Neural cell (in vitro differentiated cells): ENCODE data around the gene RIN3. TPM values are rescaled to one million over a fixed set of nuclear protein-coding genes. Genes with fewer than 3 reads are reported as not detected.

Experiments used
- H2AFZ ChIP-seq: fragments of 200-600, 300-800 bp; sonication (generic), shearing (Covaris generic); 2 replicates; pipeline ENCODE4 v1.6.0; 2014; ENCODE audit warnings: low read depth, mild to moderate bottlenecking, antibody characterized with exemption, low read length, moderate library complexity
- H3F3A ChIP-seq: fragments of 200-600 bp; shearing (Covaris generic); 2 replicates; pipeline ENCODE4 v1.6.1; 2016; ENCODE audit warnings: mild to moderate bottlenecking, moderate library complexity, mixed read lengths, antibody characterized with exemption, low read length; ENCODE audit not compliant: insufficient read depth, poor library complexity, severe bottlenecking
- H3K27ac ChIP-seq: fragments of 200-600, 300-800 bp; sonication (generic), shearing (Covaris generic); 2 replicates; pipeline ENCODE4 v1.5.1; 2014; ENCODE audit warnings: mild to moderate bottlenecking, low read length, moderate library complexity
- H3K27me3 ChIP-seq: fragments of 300-800, 200-600 bp; sonication (generic), shearing (Covaris generic); 2 replicates; pipeline ENCODE4 v1.6.0; 2014; ENCODE audit warnings: mild to moderate bottlenecking, low read depth, low read length, moderate library complexity; ENCODE audit not compliant: insufficient read depth
- H3K36me3 ChIP-seq: fragments of 300-800, 200-600 bp; sonication (generic), shearing (Covaris generic); 2 replicates; pipeline ENCODE4 v1.5.1; 2014; ENCODE audit warnings: mild to moderate bottlenecking, antibody characterized with exemption, low read length, moderate library complexity; ENCODE audit not compliant: insufficient read depth
- H3K4me2 ChIP-seq: fragments of 300-800, 200-600 bp; sonication (generic), shearing (Covaris generic); 2 replicates; pipeline ENCODE4 v1.6.0; 2014; ENCODE audit warnings: mild to moderate bottlenecking, low read length
- H3K4me3 ChIP-seq: fragments of 300-800, 200-600 bp; sonication (generic), shearing (Covaris generic); 2 replicates; pipeline ENCODE4 v1.5.1; 2014; ENCODE audit warnings: mild to moderate bottlenecking, low read length, moderate library complexity
- H3K79me2 ChIP-seq: fragments of 200-600 bp; shearing (Covaris generic); replicated peaks from 2 replicates; pipeline ENCODE4 v1.6.0; 2014; ENCODE audit warnings: mild to moderate bottlenecking, low read length, moderate library complexity; ENCODE audit not compliant: insufficient read depth
- H3K9ac ChIP-seq: fragments of 300-800, 200-600 bp; sonication (generic), shearing (Covaris generic); 2 replicates; pipeline ENCODE4 v1.6.1; 2016; ENCODE audit warnings: mild to moderate bottlenecking, low read length, mixed read lengths
- H3K9me2 ChIP-seq: fragments of 200-600 bp; shearing (Covaris generic); 2 replicates; pipeline ENCODE4 v1.6.1; 2016; ENCODE audit warnings: mild to moderate bottlenecking, low read length, mixed read lengths; ENCODE audit not compliant: insufficient read depth
- H3K9me3 ChIP-seq: fragments of 200-600, 300-800 bp; sonication (generic), shearing (Covaris generic); 2 replicates; pipeline ENCODE4 v1.6.1; 2016; ENCODE audit warnings: mild to moderate bottlenecking, mixed run types, low read length, moderate library complexity, mixed read lengths
- H4K20me1 ChIP-seq: fragments of 200-600 bp; shearing (Covaris generic); 2 replicates; pipeline ENCODE4 v1.6.1; 2016; ENCODE audit warnings: mild to moderate bottlenecking, mixed run types; ENCODE audit not compliant: insufficient read depth
- EP300 ChIP-seq: fragments of 450-650 bp; conservative IDR thresholded peaks from 2 replicates; pipeline ENCODE4 v1.6.1; 2014; ENCODE audit warnings: antibody characterized with exemption, mild to moderate bottlenecking, moderate library complexity; ENCODE audit not compliant: poor library complexity, severe bottlenecking
- EZH2 ChIP-seq: fragments of 200-600, 300-800 bp; shearing (Covaris generic), sonication (generic); IDR thresholded peaks from 2 replicates; pipeline ENCODE4 v1.6.1; 2014; ENCODE audit warnings: antibody characterized with exemption, low read length, borderline replicate concordance, mild to moderate bottlenecking; ENCODE audit not compliant: insufficient read depth, poor library complexity, severe bottlenecking
- MXI1 ChIP-seq: fragments of 450-650 bp; conservative IDR thresholded peaks from 2 replicates; pipeline ENCODE4 v1.6.1; 2014; ENCODE audit warnings: antibody characterized with exemption, mild to moderate bottlenecking; ENCODE audit not compliant: poor library complexity, severe bottlenecking
- POLR2AphosphoS5 ChIP-seq: IDR thresholded peaks from 2 replicates; pipeline ENCODE4 v1.6.1; 2012
- RAD21 ChIP-seq: fragments of 450-650 bp; conservative IDR thresholded peaks from 2 replicates; pipeline ENCODE4 v1.6.1; 2014; ENCODE audit warnings: antibody characterized with exemption, mild to moderate bottlenecking, moderate library complexity
- SMC3 ChIP-seq: fragments of 450-650 bp; conservative IDR thresholded peaks from 2 replicates; pipeline ENCODE4 v1.6.1; 2014; ENCODE audit warnings: antibody characterized with exemption, mild to moderate bottlenecking, moderate library complexity; ENCODE audit not compliant: poor library complexity
- TAF1 ChIP-seq: IDR thresholded peaks from 2 replicates; pipeline ENCODE4 v1.6.1; 2012; ENCODE audit warnings: low read depth
- polyA plus RNA-seq: library from polyadenylated mRNA; depleted of rRNA; stranded (reverse); fragments of >200 nt; gene quantifications from 2 replicates; pipeline ENCODE4 v1.2.3, GENCODE V29; 2014
- TF ChIP-seq, protein P1 (sequence below): fragments of 450-650 bp; IDR thresholded peaks from 2 replicates; pipeline ENCODE4 v1.5.1; 2014; ENCODE audit warnings: antibody characterized with exemption, mild to moderate bottlenecking, moderate library complexity; ENCODE audit not compliant: poor library complexity, severe bottlenecking
- TF ChIP-seq, protein P2 (sequence below): IDR thresholded peaks from 2 replicates; pipeline ENCODE4 v1.6.1; 2012; ENCODE audit warnings: borderline replicate concordance

RIN3 gene
- polyA plus RNA-seq, 1 donor from 2014 or later, result not detected

GRCh38 chr14:92528486-92529100 is 15.0 kb downstream of the RIN3 start:
- Histone ChIP-seq H3K79me2 (no peaks in the 10 kb centered on the region), H3K4me2 (no peak overlapping the region), H3K9me3 (no peaks in the 10 kb centered on the region), H3K9ac (no peak overlapping the region), H3K9me2 (no peaks in the 10 kb centered on the region), H3K27ac (no peak overlapping the region), H3F3A (no peaks in the 10 kb centered on the region), H3K27me3 (no peaks in the 10 kb centered on the region), H4K20me1 (no peaks in the 10 kb centered on the region), H2AFZ (no peak overlapping the region), H3K4me3 (no peak overlapping the region), H3K36me3 (no peaks in the 10 kb centered on the region)
- no peak for TF ChIP-seq SMC3
- TF ChIP-seq, protein P1, sequence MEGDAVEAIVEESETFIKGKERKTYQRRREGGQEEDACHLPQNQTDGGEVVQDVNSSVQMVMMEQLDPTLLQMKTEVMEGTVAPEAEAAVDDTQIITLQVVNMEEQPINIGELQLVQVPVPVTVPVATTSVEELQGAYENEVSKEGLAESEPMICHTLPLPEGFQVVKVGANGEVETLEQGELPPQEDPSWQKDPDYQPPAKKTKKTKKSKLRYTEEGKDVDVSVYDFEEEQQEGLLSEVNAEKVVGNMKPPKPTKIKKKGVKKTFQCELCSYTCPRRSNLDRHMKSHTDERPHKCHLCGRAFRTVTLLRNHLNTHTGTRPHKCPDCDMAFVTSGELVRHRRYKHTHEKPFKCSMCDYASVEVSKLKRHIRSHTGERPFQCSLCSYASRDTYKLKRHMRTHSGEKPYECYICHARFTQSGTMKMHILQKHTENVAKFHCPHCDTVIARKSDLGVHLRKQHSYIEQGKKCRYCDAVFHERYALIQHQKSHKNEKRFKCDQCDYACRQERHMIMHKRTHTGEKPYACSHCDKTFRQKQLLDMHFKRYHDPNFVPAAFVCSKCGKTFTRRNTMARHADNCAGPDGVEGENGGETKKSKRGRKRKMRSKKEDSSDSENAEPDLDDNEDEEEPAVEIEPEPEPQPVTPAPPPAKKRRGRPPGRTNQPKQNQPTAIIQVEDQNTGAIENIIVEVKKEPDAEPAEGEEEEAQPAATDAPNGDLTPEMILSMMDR, result no peak
- no peak for TF ChIP-seq MXI1
- no peak for TF ChIP-seq EZH2
- TF ChIP-seq, protein P2, sequence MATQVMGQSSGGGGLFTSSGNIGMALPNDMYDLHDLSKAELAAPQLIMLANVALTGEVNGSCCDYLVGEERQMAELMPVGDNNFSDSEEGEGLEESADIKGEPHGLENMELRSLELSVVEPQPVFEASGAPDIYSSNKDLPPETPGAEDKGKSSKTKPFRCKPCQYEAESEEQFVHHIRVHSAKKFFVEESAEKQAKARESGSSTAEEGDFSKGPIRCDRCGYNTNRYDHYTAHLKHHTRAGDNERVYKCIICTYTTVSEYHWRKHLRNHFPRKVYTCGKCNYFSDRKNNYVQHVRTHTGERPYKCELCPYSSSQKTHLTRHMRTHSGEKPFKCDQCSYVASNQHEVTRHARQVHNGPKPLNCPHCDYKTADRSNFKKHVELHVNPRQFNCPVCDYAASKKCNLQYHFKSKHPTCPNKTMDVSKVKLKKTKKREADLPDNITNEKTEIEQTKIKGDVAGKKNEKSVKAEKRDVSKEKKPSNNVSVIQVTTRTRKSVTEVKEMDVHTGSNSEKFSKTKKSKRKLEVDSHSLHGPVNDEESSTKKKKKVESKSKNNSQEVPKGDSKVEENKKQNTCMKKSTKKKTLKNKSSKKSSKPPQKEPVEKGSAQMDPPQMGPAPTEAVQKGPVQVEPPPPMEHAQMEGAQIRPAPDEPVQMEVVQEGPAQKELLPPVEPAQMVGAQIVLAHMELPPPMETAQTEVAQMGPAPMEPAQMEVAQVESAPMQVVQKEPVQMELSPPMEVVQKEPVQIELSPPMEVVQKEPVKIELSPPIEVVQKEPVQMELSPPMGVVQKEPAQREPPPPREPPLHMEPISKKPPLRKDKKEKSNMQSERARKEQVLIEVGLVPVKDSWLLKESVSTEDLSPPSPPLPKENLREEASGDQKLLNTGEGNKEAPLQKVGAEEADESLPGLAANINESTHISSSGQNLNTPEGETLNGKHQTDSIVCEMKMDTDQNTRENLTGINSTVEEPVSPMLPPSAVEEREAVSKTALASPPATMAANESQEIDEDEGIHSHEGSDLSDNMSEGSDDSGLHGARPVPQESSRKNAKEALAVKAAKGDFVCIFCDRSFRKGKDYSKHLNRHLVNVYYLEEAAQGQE, result no peak
- no peak for TF ChIP-seq POLR2AphosphoS5
- no peak for TF ChIP-seq TAF1
- TF ChIP-seq RAD21, result no peak
- TF ChIP-seq EP300, result no peak

GRCh38 chr14:92529903-92530302 is 16.3 kb downstream of the RIN3 start:
- H3K9me3 ChIP-seq, result no peaks in the 10 kb centered on the region
- H3K9me2 ChIP-seq, result no peaks in the 10 kb centered on the region
- H4K20me1 ChIP-seq, result no peaks in the 10 kb centered on the region
- H3K4me3 ChIP-seq, result no peak overlapping the region
- H3K36me3 ChIP-seq, result no peaks in the 10 kb centered on the region
- H3F3A ChIP-seq, result no peaks in the 10 kb centered on the region
- H2AFZ ChIP-seq, result no peak overlapping the region
- H3K9ac ChIP-seq, result no peak overlapping the region
- no peak overlapping the region for H3K4me2 ChIP-seq
- no peaks in the 10 kb centered on the region for H3K79me2 ChIP-seq
- TF ChIP-seq MXI1, result no peak
- no peak for TF ChIP-seq RAD21
- TF ChIP-seq SMC3, result no peak
- TF ChIP-seq, protein P1, result no peak
- TF ChIP-seq TAF1, result no peak
- TF ChIP-seq, protein P2, result no peak
- TF ChIP-seq EP300, result no peak
- no peak for TF ChIP-seq EZH2
- TF ChIP-seq POLR2AphosphoS5, result no peak
- no peaks in the 10 kb centered on the region for H3K27me3 ChIP-seq
- H3K27ac ChIP-seq, result no peak overlapping the region
